Activated CD8-positive, alpha-beta memory T cell treated with anti-CD3 and anti-CD28 coated beads, Interleukin-2, amount 10 ng/mL, durations not matched to agents 7 days and 5 days (primary cell): Measurements from ENCODE around the gene HMG20B. TPM values are rescaled to one million over a fixed set of nuclear protein-coding genes. Genes with fewer than 3 reads are reported as not detected.

Experiments
- ATAC-seq: fragments of 150-1000 bp; cut with Tn5 transposase; one replicate; pipeline ENCODE4 v1.10.0; 2021; ENCODE audit warnings: moderate library complexity
- CTCF ChIA-PET: fragments of 350-600 bp; sonication (Branson Sonifier 250); formaldehyde crosslinking; loops from one replicate; lab custom pipeline; 2021; ENCODE audit warnings: antibody characterized with exemption; lab: Charles Lee
- DNase-seq: peaks from one replicate; pipeline ENCODE4 v3.0.0-alpha.2; 2020
- H3K27ac Mint-ChIP-seq: one replicate; pipeline ENCODE4 v1.8.0; 2021; ENCODE audit warnings: mild to moderate bottlenecking, mixed read lengths
- H3K27me3 Mint-ChIP-seq: one replicate; pipeline ENCODE4 v1.8.0; 2021; ENCODE audit warnings: mixed read lengths
- H3K36me3 Mint-ChIP-seq: one replicate; pipeline ENCODE4 v1.8.0; 2021; ENCODE audit warnings: mild to moderate bottlenecking, mixed read lengths
- H3K4me1 Mint-ChIP-seq: one replicate; pipeline ENCODE4 v1.8.0; 2021; ENCODE audit warnings: mixed read lengths
- H3K4me3 Mint-ChIP-seq: one replicate; pipeline ENCODE4 v1.8.0; 2021; ENCODE audit warnings: mild to moderate bottlenecking, moderate library complexity, mixed read lengths
- H3K9me3 Mint-ChIP-seq: one replicate; pipeline ENCODE4 v1.8.0; 2022; ENCODE audit warnings: low read depth, mixed read lengths
- total RNA-seq, 2 experiments: library from RNA; stranded (reverse); gene quantifications; one replicate each; pipeline ENCODE4 v1.2.3, GENCODE V29; 2021

The HMG20B gene
- total RNA-seq, 2 experiments from 2014 or later = 50.7 to 51.7 TPM

GRCh38 chr19:3539756-3540118 lies 33.0 kb upstream of the HMG20B start:
- Mint-ChIP-seq H3K36me3 (peaks cover 14% of the 10 kb centered on the region), H3K27ac (no peak overlapping the region), H3K9me3 (peaks cover 2% of the 10 kb centered on the region), H3K4me3 (no peak overlapping the region), H3K4me1 (no peaks in the 10 kb centered on the region), H3K27me3 (no peaks in the 10 kb centered on the region)
- ATAC-seq = no peak
- CTCF ChIA-PET = interaction anchor here (1.4 kb wide), 2 partner anchors 15 to 153 kb away, joined by 3 read pairs; no protein-coding TSS in a partner anchor
- no peak for DNase-seq

GRCh38 chr19:3543150-3544057 lies 29.3 kb upstream of the HMG20B start:
- Mint-ChIP-seq H3K4me1 (peaks cover 5% of the 10 kb centered on the region), H3K36me3 (peaks cover 6% of the 10 kb centered on the region), H3K27me3 (no peaks in the 10 kb centered on the region), H3K4me3 (no peak overlapping the region), H3K9me3 (peaks cover 2% of the 10 kb centered on the region), H3K27ac (no peak overlapping the region)
- DNase-seq (no peak), ATAC-seq (no peak)
- CTCF ChIA-PET = interaction anchor here (1.5 kb wide), 1 partner anchor 65 kb away, joined by 7 read pairs; no protein-coding TSS in a partner anchor

DNA sequence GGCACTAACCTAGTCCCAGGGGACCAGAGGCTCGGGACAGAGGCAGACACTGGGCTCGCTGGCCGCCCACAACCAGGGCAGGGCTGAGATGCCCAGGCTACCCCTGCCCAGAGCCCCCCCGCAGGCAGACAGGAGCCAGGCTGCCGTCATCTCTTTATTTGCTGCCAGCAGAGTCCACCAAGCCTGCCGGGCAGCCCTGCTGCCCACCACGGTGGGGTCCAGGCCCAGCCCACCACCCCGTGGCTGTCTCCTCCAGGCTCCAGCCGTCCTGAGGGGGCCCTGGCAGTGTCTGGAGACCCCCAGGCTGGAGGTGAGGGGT lies 28.7 kb upstream of the HMG20B start:
- H3K9me3 Mint-ChIP-seq = peaks cover 2% of the 10 kb centered on the region
- peaks cover 5% of the 10 kb centered on the region for H3K4me1 Mint-ChIP-seq
- no peak overlapping the region for H3K4me3 Mint-ChIP-seq
- H3K27me3 Mint-ChIP-seq = no peaks in the 10 kb centered on the region
- H3K27ac Mint-ChIP-seq = no peak overlapping the region
- DNase-seq (no peak), ATAC-seq (no peak)
- CTCF ChIA-PET = interaction anchor here (1.2 to 5.4 kb wide), 4 partner anchors 13 to 75 kb away, joined by 3 to 77 read pairs (median 10); partner anchors contain the start of gene MFSD12
- H3K36me3 Mint-ChIP-seq = peaks cover 6% of the 10 kb centered on the region

- H3K9me3 Mint-ChIP-seq = no peaks in the 10 kb centered on the region
- ATAC-seq (peak; percentile 61), DNase-seq (peak; percentile 84)
- CTCF ChIA-PET = interaction anchor here (0.5 to 5.4 kb wide), 22 partner anchors 9 to 343 kb away, joined by 3 to 77 read pairs (median 4); partner anchors contain the start of genes DOHH, FZR1, GIPC3 and MFSD12
- peaks cover 1% of the 10 kb centered on the region for H3K36me3 Mint-ChIP-seq
- peaks cover 5% of the 10 kb centered on the region for H3K4me1 Mint-ChIP-seq
- no peak overlapping the region for H3K4me3 Mint-ChIP-seq
- H3K27me3 Mint-ChIP-seq = no peaks in the 10 kb centered on the region
- H3K27ac Mint-ChIP-seq = peak overlapping the region; percentile 46
Observed at GRCh38 chr19:3544742-3545668, 27.7 kb upstream of the HMG20B start.

DNA sequence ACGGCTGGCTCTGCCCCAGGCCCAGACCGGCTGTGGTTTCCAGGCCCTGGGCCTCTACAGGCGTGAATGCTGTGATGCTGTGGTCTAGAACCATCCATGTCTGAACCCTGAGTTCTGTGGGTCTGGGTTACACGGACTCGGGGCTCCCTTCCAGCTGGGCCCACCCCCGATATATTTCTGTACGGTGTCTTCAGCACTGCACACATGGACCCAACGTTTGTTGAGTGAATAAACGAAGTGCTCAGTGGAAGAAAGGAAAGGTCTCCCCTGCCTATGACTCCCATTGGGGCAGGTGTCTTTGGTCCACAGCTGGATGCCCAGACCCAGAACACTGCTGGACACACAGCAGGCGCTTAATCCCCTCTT lies 27.1 kb upstream of the HMG20B start:
- Mint-ChIP-seq H3K9me3 (no peaks in the 10 kb centered on the region), H3K4me1 (peaks cover 5% of the 10 kb centered on the region), H3K27ac (no peak overlapping the region), H3K4me3 (no peak overlapping the region), H3K27me3 (no peaks in the 10 kb centered on the region), H3K36me3 (no peaks in the 10 kb centered on the region)
- no peak for DNase-seq
- CTCF ChIA-PET = interaction anchor here (0.7 to 5.4 kb wide), 12 partner anchors 9 to 146 kb away, joined by 3 to 77 read pairs (median 5); partner anchors contain the start of genes FZR1, GIPC3 and MFSD12
- ATAC-seq = no peak

DNA sequence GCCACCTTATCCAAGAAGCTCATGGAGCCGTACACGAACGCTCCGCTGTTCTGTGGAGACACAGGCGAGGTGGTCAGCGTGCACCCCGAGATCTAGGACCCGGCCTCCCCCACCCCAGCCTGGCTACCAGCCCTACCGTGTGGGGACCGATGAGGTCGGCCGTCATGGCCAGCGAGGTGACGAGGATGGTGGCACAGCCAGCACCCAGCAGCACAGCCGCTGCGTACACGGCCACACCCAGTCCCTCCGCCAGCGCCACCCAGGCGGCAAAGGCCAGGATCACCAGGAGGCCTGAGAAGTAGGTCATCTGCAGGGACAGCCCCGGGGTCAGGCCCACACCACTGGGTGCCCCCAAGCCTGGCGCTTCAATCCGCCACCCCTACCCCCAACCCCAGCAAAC lies 26.6 kb upstream of the HMG20B start:
- DNase-seq (no peak), ATAC-seq (no peak)
- peaks cover 6% of the 10 kb centered on the region for H3K4me1 Mint-ChIP-seq
- H3K27me3 Mint-ChIP-seq = no peaks in the 10 kb centered on the region
- H3K4me3 Mint-ChIP-seq = no peak overlapping the region
- no peak overlapping the region for H3K27ac Mint-ChIP-seq
- no peaks in the 10 kb centered on the region for H3K36me3 Mint-ChIP-seq
- H3K9me3 Mint-ChIP-seq = no peaks in the 10 kb centered on the region
- CTCF ChIA-PET = interaction anchor here (0.9 to 5.4 kb wide), 10 partner anchors 10 to 241 kb away, joined by 3 to 77 read pairs (median 6); partner anchors contain the start of genes GIPC3 and MFSD12

DNA sequence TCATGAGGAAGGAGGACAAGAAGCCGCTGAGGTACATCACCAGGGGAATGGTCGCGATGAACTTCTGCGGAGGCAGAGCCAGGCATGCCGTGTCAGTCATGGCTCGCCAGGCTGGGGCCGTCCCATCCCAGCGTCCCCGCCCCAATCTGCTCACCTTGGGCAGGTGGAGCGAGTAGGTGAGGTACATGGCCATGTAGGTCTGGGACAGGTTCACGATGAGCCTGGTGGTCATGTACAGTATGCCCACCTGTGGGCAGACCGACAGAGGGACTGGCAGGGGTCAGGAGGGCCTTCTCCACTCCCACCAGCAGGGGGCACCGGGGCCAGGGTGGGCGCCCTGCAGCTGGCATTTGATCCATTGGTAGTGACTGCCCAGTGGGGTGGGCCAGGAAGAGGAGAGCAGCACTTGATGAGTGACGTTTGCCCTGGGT lies 25.4 kb upstream of the HMG20B start:
- Mint-ChIP-seq H3K9me3 (no peaks in the 10 kb centered on the region), H3K4me3 (no peak overlapping the region), H3K36me3 (no peaks in the 10 kb centered on the region), H3K27ac (no peak overlapping the region), H3K27me3 (no peaks in the 10 kb centered on the region), H3K4me1 (peaks cover 8% of the 10 kb centered on the region)
- peak; percentile 56 for DNase-seq
- CTCF ChIA-PET = interaction anchor here (1.2 to 5.4 kb wide), 5 partner anchors 10 to 140 kb away, joined by 3 to 77 read pairs (median 3); partner anchors contain the start of genes DOHH and MFSD12
- ATAC-seq = no peak

- Mint-ChIP-seq H3K4me1 (peaks cover 8% of the 10 kb centered on the region), H3K9me3 (no peaks in the 10 kb centered on the region), H3K36me3 (no peaks in the 10 kb centered on the region), H3K27me3 (no peaks in the 10 kb centered on the region), H3K4me3 (no peak overlapping the region), H3K27ac (no peak overlapping the region)
- CTCF ChIA-PET = interaction anchor here (1.2 to 5.4 kb wide), 4 partner anchors 9 to 47 kb away, joined by 3 to 77 read pairs (median 4); partner anchors contain the start of genes DOHH and MFSD12
- no peak for ATAC-seq
- no peak for DNase-seq
Observed at GRCh38 chr19:3547767-3548282, 24.9 kb upstream of the HMG20B start.

DNA sequence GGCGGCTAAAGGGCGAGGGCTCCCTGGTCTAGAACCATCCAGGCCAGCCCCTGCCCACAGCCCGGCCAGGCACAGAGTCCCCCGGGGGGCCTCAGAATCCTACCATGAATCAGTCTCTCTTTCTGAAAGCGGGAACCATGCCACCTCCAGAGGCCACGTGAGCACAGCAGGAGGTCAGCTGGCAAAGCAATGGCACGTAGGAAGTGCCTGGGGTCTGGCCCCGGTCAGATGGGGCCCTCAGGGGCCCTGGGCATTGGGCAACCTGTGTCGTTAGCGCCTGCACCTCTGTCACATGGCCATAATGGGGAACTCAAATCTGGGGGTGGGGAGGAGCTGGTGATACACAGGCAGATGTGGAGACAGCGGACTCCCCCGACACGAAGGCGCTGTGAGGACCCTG lies 24.1 kb upstream of the HMG20B start:
- CTCF ChIA-PET = interaction anchor here (1.2 to 5.4 kb wide), 3 partner anchors 9 to 48 kb away, joined by 3 to 77 read pairs (median 3); partner anchors contain the start of genes DOHH and MFSD12
- no peak for ATAC-seq
- no peaks in the 10 kb centered on the region for H3K36me3 Mint-ChIP-seq
- H3K4me1 Mint-ChIP-seq = peaks cover 12% of the 10 kb centered on the region
- no peaks in the 10 kb centered on the region for H3K27me3 Mint-ChIP-seq
- H3K4me3 Mint-ChIP-seq = no peak overlapping the region
- no peaks in the 10 kb centered on the region for H3K9me3 Mint-ChIP-seq
- no peak overlapping the region for H3K27ac Mint-ChIP-seq
- no peak for DNase-seq

GRCh38 chr19:3549816-3550215 lies 22.9 kb upstream of the HMG20B start:
- Mint-ChIP-seq H3K27me3 (no peaks in the 10 kb centered on the region), H3K4me1 (peaks cover 20% of the 10 kb centered on the region), H3K4me3 (no peak overlapping the region), H3K36me3 (no peaks in the 10 kb centered on the region), H3K27ac (peak overlapping the region; percentile 2), H3K9me3 (no peaks in the 10 kb centered on the region)
- CTCF ChIA-PET = no interaction called here
- DNase-seq (no peak), ATAC-seq (no peak)

GRCh38 chr19:3550947-3551791 lies 21.6 kb upstream of the HMG20B start:
- H3K4me1 Mint-ChIP-seq = peaks cover 28% of the 10 kb centered on the region
- H3K4me3 Mint-ChIP-seq = no peak overlapping the region
- no peaks in the 10 kb centered on the region for H3K36me3 Mint-ChIP-seq
- DNase-seq = no peak
- no peaks in the 10 kb centered on the region for H3K9me3 Mint-ChIP-seq
- H3K27ac Mint-ChIP-seq = no peak overlapping the region
- no peaks in the 10 kb centered on the region for H3K27me3 Mint-ChIP-seq
- ATAC-seq = no peak
- CTCF ChIA-PET = no interaction called here

DNA sequence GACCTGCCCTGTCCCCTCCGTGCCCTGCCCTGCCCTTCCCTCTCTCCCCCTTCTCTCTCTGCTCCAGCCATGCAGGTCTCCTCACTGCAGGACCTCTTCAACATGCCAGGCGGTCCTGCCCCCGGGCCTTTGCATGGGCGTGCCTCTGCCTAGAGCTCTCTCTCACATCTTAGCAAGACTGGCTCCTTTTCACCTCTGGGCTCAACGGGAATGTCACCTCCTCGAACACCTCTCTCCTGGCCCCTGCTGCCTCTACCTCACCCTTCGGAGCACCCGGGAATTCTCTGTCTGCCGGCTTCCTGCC lies 21.0 kb upstream of the HMG20B start:
- peaks cover 33% of the 10 kb centered on the region for H3K4me1 Mint-ChIP-seq
- no peak overlapping the region for H3K27ac Mint-ChIP-seq
- H3K9me3 Mint-ChIP-seq = no peaks in the 10 kb centered on the region
- no peaks in the 10 kb centered on the region for H3K27me3 Mint-ChIP-seq
- no peak for DNase-seq
- H3K4me3 Mint-ChIP-seq = no peak overlapping the region
- peaks cover 1% of the 10 kb centered on the region for H3K36me3 Mint-ChIP-seq
- ATAC-seq = no peak
- CTCF ChIA-PET = no interaction called here
